Muscle of leg (tissue), 11 donors: Measurements from ENCODE around the gene KCNQ1. TPM values are rescaled to one million over a fixed set of nuclear protein-coding genes. Genes with fewer than 3 reads are reported as not detected.

Experiments used
- DNase-seq: peaks from one replicate; pipeline ENCODE4 v3.0.0; 2013
- H3K27ac ChIP-seq: one replicate; pipeline ENCODE4 v1.5.1; 2013; ENCODE audit warnings: mild to moderate bottlenecking, low read length, control low read depth
- H3K27me3 ChIP-seq: one replicate; pipeline ENCODE4 v1.6.1; 2013; ENCODE audit warnings: low read length; ENCODE audit not compliant: control insufficient read depth, insufficient read depth
- H3K36me3 ChIP-seq: one replicate; pipeline ENCODE4 v1.6.1; 2013; ENCODE audit warnings: low read length; ENCODE audit not compliant: control insufficient read depth, insufficient read depth
- H3K4me1 ChIP-seq: one replicate; pipeline ENCODE4 v1.6.1; 2013; ENCODE audit warnings: low read length; ENCODE audit not compliant: control insufficient read depth, insufficient read depth
- H3K4me3 ChIP-seq: one replicate; pipeline ENCODE4 v1.5.1; 2013; ENCODE audit warnings: low read length, control low read depth
- H3K9me3 ChIP-seq: replicated peaks from 2 replicates; pipeline ENCODE4 v1.6.1; 2013; ENCODE audit warnings: low read depth, low read length; ENCODE audit not compliant: control insufficient read depth
- WGBS: methylation state at CpG from one replicate; pipeline ENCODE4 v1.1.5; 2013; ENCODE audit warnings: missing lambda C conversion rate; ENCODE audit not compliant: insufficient coverage; 5-methylcytosine and 5-hydroxymethylcytosine counted together
- polyA plus RNA-seq, 8 donors: library from polyadenylated mRNA; unstranded; fragments of 120-200 nt; gene quantifications; one replicate each; pipeline versions ENCODE4 v1.2.1 to v1.2.3, GENCODE V29; 2013; ENCODE audit warnings: inconsistent platforms in 1 of 8, low replicate concordance in 1 of 8; ENCODE audit not compliant: insufficient read length in 8 of 8, insufficient read depth in 1 of 8
- total RNA-seq: library from RNA; stranded (reverse); fragments of 120-200 nt; gene quantifications from one replicate; pipeline ENCODE4 v1.2.4, GENCODE V29; 2013

Gene KCNQ1
- total and polyA plus RNA-seq, 9 donors = 0.84 to 4.1 (median 2.6) TPM

DNA sequence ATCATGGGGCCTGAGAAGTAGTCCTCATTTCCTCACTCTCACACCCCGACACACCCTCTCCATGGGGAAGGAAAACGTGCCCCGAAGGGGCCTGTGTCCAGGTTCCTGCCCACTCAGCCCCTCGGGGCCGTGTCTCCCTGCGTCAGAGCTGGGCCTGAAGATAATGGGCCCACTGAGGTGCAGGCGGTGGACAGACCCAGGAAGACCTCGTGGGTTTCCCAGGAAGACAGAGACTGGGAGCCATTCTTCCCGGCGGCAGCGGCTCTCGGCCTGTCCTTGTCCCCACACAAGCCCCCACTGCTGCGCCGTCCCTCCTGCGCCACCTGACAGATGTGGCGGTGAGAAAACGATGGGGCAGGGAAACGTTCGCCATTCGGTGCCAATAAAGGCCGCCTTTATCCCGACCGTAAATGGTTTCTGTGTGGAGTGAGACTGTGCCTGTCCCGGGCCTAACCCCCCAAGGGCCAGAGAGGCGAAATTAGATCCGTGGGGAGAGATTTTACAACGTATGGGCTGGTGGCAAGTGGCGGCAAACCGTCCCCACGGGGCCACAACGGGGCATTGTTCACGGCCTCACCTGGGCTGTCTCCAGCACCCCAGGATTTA, 351.8 kb downstream of the KCNQ1 start:
- no peak for DNase-seq

GRCh38 chr11:2797121-2797711, 352.4 kb downstream of the KCNQ1 start:
- no peak for DNase-seq
- no peak overlapping the region for H3K27ac ChIP-seq
- no peak overlapping the region for H3K4me3 ChIP-seq
- H3K27me3 ChIP-seq = peaks cover 3% of the 10 kb centered on the region
- H3K4me1 ChIP-seq = peaks cover 20% of the 10 kb centered on the region
- no peaks in the 10 kb centered on the region for H3K36me3 ChIP-seq
- 76% methylated on average over 25 of the region's 25 CpGs for WGBS
- H3K9me3 ChIP-seq = peaks cover 6% of the 10 kb centered on the region

More for the DNA sequence above, 351.8 kb downstream of the KCNQ1 start:
- WGBS = 79% methylated on average over 31 of the region's 32 CpGs
- Histone ChIP-seq H3K9me3 (peaks cover 6% of the 10 kb centered on the region), H3K4me3 (no peak overlapping the region), H3K27me3 (peaks cover 4% of the 10 kb centered on the region), H3K27ac (no peak overlapping the region), H3K36me3 (no peaks in the 10 kb centered on the region), H3K4me1 (peaks cover 21% of the 10 kb centered on the region)

GRCh38 chr11:2797741-2798361, 353.0 kb downstream of the KCNQ1 start:
- Histone ChIP-seq H3K27me3 (no peaks in the 10 kb centered on the region), H3K4me1 (peaks cover 25% of the 10 kb centered on the region), H3K27ac (no peak overlapping the region), H3K9me3 (peaks cover 6% of the 10 kb centered on the region), H3K36me3 (no peaks in the 10 kb centered on the region), H3K4me3 (no peak overlapping the region)
- WGBS = 76% methylated on average over 5 of the region's 9 CpGs
- no peak for DNase-seq

GRCh38 chr11:2798951-2799761, 354.3 kb downstream of the KCNQ1 start:
- no peak for DNase-seq
- Histone ChIP-seq H3K9me3 (peaks cover 6% of the 10 kb centered on the region), H3K4me1 (peaks cover 37% of the 10 kb centered on the region), H3K36me3 (no peaks in the 10 kb centered on the region), H3K27ac (no peak overlapping the region), H3K27me3 (no peaks in the 10 kb centered on the region), H3K4me3 (no peak overlapping the region)
- WGBS = 81% methylated on average over 13 of the region's 17 CpGs

DNA sequence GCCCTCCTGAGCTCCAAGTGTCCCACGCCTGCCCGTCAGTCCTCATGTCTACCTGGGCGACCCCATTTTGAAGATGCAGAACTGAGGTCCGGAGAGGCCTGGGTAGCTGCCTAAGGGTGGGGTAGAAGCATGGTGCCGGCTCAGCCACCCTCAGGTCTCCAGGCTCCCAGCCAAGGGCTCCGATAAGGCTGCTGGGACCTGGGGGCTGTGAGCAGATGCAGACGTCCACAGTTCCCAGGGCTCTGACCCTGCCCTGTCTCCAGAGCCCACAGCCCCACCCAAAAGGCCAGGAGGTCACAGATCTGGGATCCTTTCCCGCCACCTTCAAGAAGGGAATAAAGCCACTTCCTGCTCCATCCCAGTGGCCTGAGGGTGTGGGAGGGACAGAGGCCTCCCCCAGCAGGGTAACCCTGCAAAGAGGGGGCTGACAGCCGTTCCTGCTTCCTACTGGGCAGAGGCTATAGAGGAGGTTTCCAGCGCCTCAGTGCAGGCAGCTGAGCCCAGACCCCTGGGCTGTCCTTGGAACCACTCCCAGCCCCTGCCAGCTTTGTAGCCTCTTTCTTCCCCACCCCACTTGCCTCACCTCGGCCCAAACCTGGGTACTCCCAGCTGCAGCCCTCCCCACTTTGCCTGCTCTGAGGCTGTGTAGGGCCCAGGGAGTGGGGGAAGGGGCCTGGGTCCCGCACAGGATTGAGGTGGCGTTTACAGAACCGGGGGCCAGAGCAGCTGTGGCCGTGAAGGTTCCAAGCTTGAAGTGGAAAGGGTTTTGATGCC, 355.3 kb downstream of the KCNQ1 start:
- WGBS = 81% methylated on average over 7 of the region's 15 CpGs
- no peak for DNase-seq
- peaks cover 6% of the 10 kb centered on the region for H3K9me3 ChIP-seq
- peaks cover 4% of the 10 kb centered on the region for H3K27me3 ChIP-seq
- H3K4me3 ChIP-seq = no peak overlapping the region
- H3K36me3 ChIP-seq = no peaks in the 10 kb centered on the region
- no peak overlapping the region for H3K27ac ChIP-seq
- peaks cover 46% of the 10 kb centered on the region for H3K4me1 ChIP-seq

DNA sequence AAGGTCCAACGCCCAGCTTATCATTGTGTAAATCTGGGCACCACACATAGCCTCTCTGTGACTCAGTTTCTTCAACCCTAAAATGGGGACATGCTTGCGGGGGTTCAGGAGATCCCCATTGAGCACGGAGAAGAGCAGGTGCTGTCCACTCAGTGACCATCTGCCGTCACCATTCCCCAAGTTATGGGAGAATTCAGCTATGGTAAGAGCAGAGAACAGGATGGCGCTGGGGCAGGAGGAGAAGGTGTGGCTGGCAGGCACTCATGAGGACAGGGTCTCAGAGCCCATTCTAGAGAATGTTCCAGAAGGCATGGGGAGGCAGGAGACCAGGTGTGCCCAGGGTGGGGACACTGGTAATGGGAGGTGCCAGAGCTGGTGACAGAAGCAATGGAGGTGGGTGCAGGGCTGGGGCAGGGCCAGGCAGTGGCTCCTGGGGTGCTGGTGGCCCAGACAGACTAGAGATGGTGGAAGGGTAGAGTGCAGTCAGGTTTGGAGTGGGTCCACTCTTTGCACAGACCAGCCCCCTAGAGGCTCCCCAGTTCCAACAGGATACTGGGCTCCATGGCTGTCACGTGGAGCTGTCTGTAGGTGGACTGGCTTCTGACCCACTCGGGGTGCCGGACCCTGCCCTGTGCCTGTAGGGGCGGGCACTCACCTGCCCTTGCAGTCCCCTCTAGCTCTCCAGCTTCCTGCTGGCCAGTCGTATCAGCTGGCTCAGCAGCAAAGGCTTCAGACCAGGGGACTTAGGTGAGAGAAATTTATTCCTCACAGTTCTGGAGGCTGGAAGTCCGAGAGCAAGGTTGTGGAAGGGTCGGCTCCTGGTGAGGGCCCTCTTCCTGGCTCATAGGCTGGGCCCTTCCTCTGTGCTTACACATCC, 356.1 kb downstream of the KCNQ1 start:
- WGBS = 92% methylated on average over 8 of the region's 12 CpGs

DNA sequence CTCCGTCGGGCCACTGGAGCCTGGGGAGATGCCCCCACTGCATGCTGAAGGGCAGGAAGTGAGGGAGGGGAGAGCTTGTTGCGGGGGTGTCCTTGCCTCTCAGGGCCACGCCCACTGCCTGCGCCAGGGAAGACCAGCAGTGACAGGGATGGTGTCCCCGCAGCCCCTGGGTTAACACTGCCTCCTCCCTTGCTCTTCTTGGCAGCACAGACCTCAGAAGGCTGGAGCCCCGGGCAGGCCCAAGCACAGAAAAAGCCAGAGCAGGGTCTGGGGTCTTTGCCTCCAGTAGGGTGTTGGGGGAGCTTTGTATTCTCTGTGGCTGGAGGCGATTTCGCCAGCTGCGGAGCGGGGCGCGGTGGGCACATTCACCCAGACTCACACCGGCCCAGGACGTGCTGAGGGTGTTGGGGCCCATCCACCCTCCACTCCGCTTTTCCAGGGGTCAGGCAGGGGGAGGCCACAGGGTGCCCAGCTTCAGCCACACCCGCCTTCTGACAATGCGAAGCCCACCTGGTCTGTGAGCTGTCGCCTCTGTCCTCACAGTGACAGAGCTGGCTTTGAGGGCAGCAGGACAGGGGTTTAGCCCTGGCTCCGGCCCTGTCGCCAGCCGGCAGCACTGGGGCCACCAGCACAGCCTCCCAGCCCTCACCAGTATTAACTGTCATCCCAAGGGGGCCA, 357.0 kb downstream of the KCNQ1 start:
- Histone ChIP-seq H3K4me1 (peaks cover 64% of the 10 kb centered on the region), H3K9me3 (peaks cover 6% of the 10 kb centered on the region), H3K4me3 (no peak overlapping the region), H3K27me3 (peaks cover 10% of the 10 kb centered on the region), H3K27ac (no peak overlapping the region), H3K36me3 (no peaks in the 10 kb centered on the region)
- no peak for DNase-seq
- 85% methylated on average over 20 of the region's 22 CpGs for WGBS

More for the DNA sequence above, 356.1 kb downstream of the KCNQ1 start:
- no peaks in the 10 kb centered on the region for H3K36me3 ChIP-seq
- no peak overlapping the region for H3K27ac ChIP-seq
- DNase-seq = no peak
- peaks cover 6% of the 10 kb centered on the region for H3K9me3 ChIP-seq
- H3K4me1 ChIP-seq = peaks cover 54% of the 10 kb centered on the region
- H3K27me3 ChIP-seq = peaks cover 9% of the 10 kb centered on the region
- H3K4me3 ChIP-seq = no peak overlapping the region

GRCh38 chr11:2802389-2803185, 357.8 kb downstream of the KCNQ1 start:
- Histone ChIP-seq H3K4me1 (peaks cover 70% of the 10 kb centered on the region), H3K27me3 (peaks cover 15% of the 10 kb centered on the region), H3K27ac (no peak overlapping the region), H3K36me3 (no peaks in the 10 kb centered on the region), H3K4me3 (no peak overlapping the region), H3K9me3 (peaks cover 6% of the 10 kb centered on the region)
- DNase-seq = no peak
- 69% methylated on average over 17 of the region's 18 CpGs for WGBS
